BE2C (cell line): ENCODE measurements around the gene C20orf144.

Experiments used
- DNase-seq: peaks from one replicate; pipeline ENCODE4 v3.0.0-alpha.2; 2020
- H3K27me3 ChIP-seq: fragments of 250-450 bp; sonication (Bioruptor Pico); 2 replicates; pipeline ENCODE4 v1.5.1; 2020; ENCODE audit warnings: mild to moderate bottlenecking
- H3K36me3 ChIP-seq: fragments of 250-450 bp; sonication (Bioruptor Pico); 2 replicates; pipeline ENCODE4 v1.5.1; 2020; ENCODE audit warnings: mild to moderate bottlenecking
- H3K4me1 ChIP-seq: fragments of 250-450 bp; sonication (Bioruptor Pico); 2 replicates; pipeline ENCODE4 v1.5.1; 2020
- H3K4me3 ChIP-seq: 2 replicates; pipeline ENCODE4 v1.5.1; 2011; ENCODE audit warnings: low read depth, low read length
- H3K9me3 ChIP-seq: fragments of 250-450 bp; sonication (Bioruptor Pico); 2 replicates; pipeline ENCODE4 v1.5.1; 2020
- CTCF ChIP-seq: IDR thresholded peaks from 2 replicates; pipeline ENCODE4 v1.5.1; 2012; ENCODE audit warnings: mild to moderate bottlenecking, low read depth, low read length

C20orf144 gene

GRCh38 chr20:33651562-33652048 is 10.5 kb upstream of the C20orf144 start:
- no peaks in the 10 kb centered on the region; the same call in 1 of the 2 replicates for H3K36me3 ChIP-seq
- TF ChIP-seq CTCF = no peak
- no peak for DNase-seq
- H3K27me3 ChIP-seq = no peaks in the 10 kb centered on the region
- peaks cover 29% of the 10 kb centered on the region for H3K4me1 ChIP-seq
- no peaks in the 10 kb centered on the region for H3K9me3 ChIP-seq
- no peak overlapping the region for H3K4me3 ChIP-seq

GRCh38 chr20:33653218-33653899 is 8.8 kb upstream of the C20orf144 start:
- Histone ChIP-seq H3K4me1 (peaks cover 21% of the 10 kb centered on the region), H3K36me3 (peaks cover 6% of the 10 kb centered on the region; the same call in 1 of the 2 replicates), H3K4me3 (no peak overlapping the region), H3K9me3 (no peaks in the 10 kb centered on the region), H3K27me3 (no peaks in the 10 kb centered on the region)
- peak; percentile 99 for TF ChIP-seq CTCF
- DNase-seq = peak; percentile 83

- peaks cover 8% of the 10 kb centered on the region for H3K36me3 ChIP-seq
- no peak overlapping the region for H3K4me3 ChIP-seq
Measured at GRCh38 chr20:33653900-33654596, 8.1 kb upstream of the C20orf144 start.

GRCh38 chr20:33654680-33655161 is 7.4 kb upstream of the C20orf144 start:
- Histone ChIP-seq H3K36me3 (peaks cover 13% of the 10 kb centered on the region), H3K27me3 (no peaks in the 10 kb centered on the region), H3K9me3 (no peaks in the 10 kb centered on the region), H3K4me3 (no peak overlapping the region), H3K4me1 (peaks cover 8% of the 10 kb centered on the region)
- no peak for DNase-seq
- TF ChIP-seq CTCF = no peak

More at GRCh38 chr20:33653900-33654596, 8.1 kb upstream of the C20orf144 start:
- no peak for TF ChIP-seq CTCF
- no peak for DNase-seq
- Histone ChIP-seq H3K4me1 (peaks cover 14% of the 10 kb centered on the region), H3K9me3 (no peaks in the 10 kb centered on the region), H3K27me3 (no peaks in the 10 kb centered on the region)

GRCh38 chr20:33655164-33655563 is 7.0 kb upstream of the C20orf144 start:
- peaks cover 7% of the 10 kb centered on the region; the same call in 1 of the 2 replicates for H3K4me1 ChIP-seq
- no peak for TF ChIP-seq CTCF
- H3K9me3 ChIP-seq = no peaks in the 10 kb centered on the region
- no peaks in the 10 kb centered on the region for H3K27me3 ChIP-seq
- peaks cover 13% of the 10 kb centered on the region for H3K36me3 ChIP-seq
- DNase-seq = no peak
- no peak overlapping the region for H3K4me3 ChIP-seq
